GM19463 (cell line): Measurements from ENCODE around the gene KCNK17.
"Not testable (repeated sequence)": the region's sequence is repeated elsewhere in the genome, so short reads cannot be mapped to it uniquely, and the experiment has no call there.

Experiments
- ATAC-seq: cut with Tn5 transposase; IDR thresholded peaks from one replicate; pipeline ENCODE4 v1.9.1; 2021; ENCODE audit warnings: mild to moderate bottlenecking, moderate library complexity; ENCODE audit not compliant: unreplicated experiment

The KCNK17 gene

GRCh38 chr6:39303425-39304153 lies 10.6 kb downstream of the KCNK17 start:
- ATAC-seq = no peak

GRCh38 chr6:39302669-39303424 lies 11.4 kb downstream of the KCNK17 start:
- ATAC-seq = peak; percentile 82

GRCh38 chr6:39302011-39302410 lies 12.2 kb downstream of the KCNK17 start:
- no peak for ATAC-seq

GRCh38 chr6:39301606-39302005 lies 12.6 kb downstream of the KCNK17 start:
- no peak for ATAC-seq

- no peak for ATAC-seq
These were observed 13.5 kb downstream of the KCNK17 start for GRCh38 chr6:39300739-39301138.

- no peak for ATAC-seq
These were observed 16.2 kb downstream of the KCNK17 start for GRCh38 chr6:39298061-39298460.

- ATAC-seq = no peak
These were observed 17.2 kb downstream of the KCNK17 start for GRCh38 chr6:39296745-39297640.

- no peak for ATAC-seq
These were observed 18.6 kb downstream of the KCNK17 start for GRCh38 chr6:39295611-39296011.

- ATAC-seq = no peak
These were observed 19.3 kb downstream of the KCNK17 start for GRCh38 chr6:39294899-39295298.

- ATAC-seq = no peak
These were observed 20.1 kb downstream of the KCNK17 start for GRCh38 chr6:39294133-39294532.

GRCh38 chr6:39292637-39293036 lies 21.6 kb downstream of the KCNK17 start:
- ATAC-seq = no peak

- ATAC-seq = no peak
These were observed 24.7 kb downstream of the KCNK17 start for GRCh38 chr6:39289490-39289889.

GRCh38 chr6:39287601-39288000 lies 26.6 kb downstream of the KCNK17 start:
- ATAC-seq = no peak

- ATAC-seq = not testable (repeated sequence)
These were observed 27.6 kb downstream of the KCNK17 start for GRCh38 chr6:39286596-39286995.

- no peak for ATAC-seq
These were observed 31.4 kb downstream of the KCNK17 start for GRCh38 chr6:39282774-39283173.

- ATAC-seq = no peak
These were observed 32.8 kb downstream of the KCNK17 start for GRCh38 chr6:39281312-39281980.

GRCh38 chr6:39280247-39280731 lies 33.9 kb downstream of the KCNK17 start:
- no peak for ATAC-seq

- no peak for ATAC-seq
These were observed 34.7 kb downstream of the KCNK17 start for GRCh38 chr6:39279539-39279938.

GRCh38 chr6:39276379-39276995 lies 37.7 kb downstream of the KCNK17 start:
- no peak for ATAC-seq

- ATAC-seq = no peak
These were observed 39.3 kb downstream of the KCNK17 start for GRCh38 chr6:39274903-39275302.
